SU-DHL-6 (cell line): Measurements from ENCODE around the gene HOXB7.

Experiments used
- EZH2phosphoT487 ChIP-seq: fragments of 200-600 bp; sonication (generic), shearing (Covaris generic); conservative IDR thresholded peaks from 2 replicates; pipeline ENCODE4 v1.6.1; 2018; ENCODE audit warnings: mild to moderate bottlenecking, antibody characterized with exemption, low read length, moderate library complexity, mixed read lengths
- TF ChIP-seq, protein P1 (sequence below): fragments of 200-600 bp; sonication (generic); IDR thresholded peaks from one replicate; pipeline ENCODE4 v1.5.1; 2017; ENCODE audit warnings: antibody characterized with exemption, mild to moderate bottlenecking, low read length, moderate library complexity; ENCODE audit not compliant: insufficient read depth, poor library complexity, severe bottlenecking

DNA sequence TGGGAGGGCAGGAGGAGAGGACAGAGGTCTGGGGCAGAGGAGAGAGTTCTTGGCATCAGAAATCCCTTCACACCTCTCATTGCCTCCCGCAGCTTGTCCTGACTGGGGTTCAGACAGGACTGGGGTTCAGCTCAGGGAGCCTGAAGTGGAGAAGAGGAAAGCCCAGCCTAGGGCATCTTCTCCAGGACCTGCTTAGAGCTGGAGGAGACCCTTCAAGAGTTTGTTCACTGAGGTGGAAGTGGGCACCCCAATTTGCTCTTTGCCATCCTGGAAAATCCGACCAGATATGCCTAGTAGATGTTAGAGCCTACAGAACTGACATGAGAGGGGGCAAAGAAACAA lies 22.8 kb downstream of the HOXB7 start:
- TF ChIP-seq, protein P1, sequence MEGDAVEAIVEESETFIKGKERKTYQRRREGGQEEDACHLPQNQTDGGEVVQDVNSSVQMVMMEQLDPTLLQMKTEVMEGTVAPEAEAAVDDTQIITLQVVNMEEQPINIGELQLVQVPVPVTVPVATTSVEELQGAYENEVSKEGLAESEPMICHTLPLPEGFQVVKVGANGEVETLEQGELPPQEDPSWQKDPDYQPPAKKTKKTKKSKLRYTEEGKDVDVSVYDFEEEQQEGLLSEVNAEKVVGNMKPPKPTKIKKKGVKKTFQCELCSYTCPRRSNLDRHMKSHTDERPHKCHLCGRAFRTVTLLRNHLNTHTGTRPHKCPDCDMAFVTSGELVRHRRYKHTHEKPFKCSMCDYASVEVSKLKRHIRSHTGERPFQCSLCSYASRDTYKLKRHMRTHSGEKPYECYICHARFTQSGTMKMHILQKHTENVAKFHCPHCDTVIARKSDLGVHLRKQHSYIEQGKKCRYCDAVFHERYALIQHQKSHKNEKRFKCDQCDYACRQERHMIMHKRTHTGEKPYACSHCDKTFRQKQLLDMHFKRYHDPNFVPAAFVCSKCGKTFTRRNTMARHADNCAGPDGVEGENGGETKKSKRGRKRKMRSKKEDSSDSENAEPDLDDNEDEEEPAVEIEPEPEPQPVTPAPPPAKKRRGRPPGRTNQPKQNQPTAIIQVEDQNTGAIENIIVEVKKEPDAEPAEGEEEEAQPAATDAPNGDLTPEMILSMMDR, result no peak
- TF ChIP-seq EZH2phosphoT487, result no peak
